NK-92 treated with Interleukin-12 subunit alpha and Interleukin-12 subunit beta, amount 100 ng/mL, for 24 hours (cell line): Measurements from ENCODE around the gene OXNAD1.

ENCODE experiments used
- DNase-seq: peaks from one replicate; lab custom pipeline; 2025; lab: John Stamatoyannopoulos, UW

Gene OXNAD1

DNA sequence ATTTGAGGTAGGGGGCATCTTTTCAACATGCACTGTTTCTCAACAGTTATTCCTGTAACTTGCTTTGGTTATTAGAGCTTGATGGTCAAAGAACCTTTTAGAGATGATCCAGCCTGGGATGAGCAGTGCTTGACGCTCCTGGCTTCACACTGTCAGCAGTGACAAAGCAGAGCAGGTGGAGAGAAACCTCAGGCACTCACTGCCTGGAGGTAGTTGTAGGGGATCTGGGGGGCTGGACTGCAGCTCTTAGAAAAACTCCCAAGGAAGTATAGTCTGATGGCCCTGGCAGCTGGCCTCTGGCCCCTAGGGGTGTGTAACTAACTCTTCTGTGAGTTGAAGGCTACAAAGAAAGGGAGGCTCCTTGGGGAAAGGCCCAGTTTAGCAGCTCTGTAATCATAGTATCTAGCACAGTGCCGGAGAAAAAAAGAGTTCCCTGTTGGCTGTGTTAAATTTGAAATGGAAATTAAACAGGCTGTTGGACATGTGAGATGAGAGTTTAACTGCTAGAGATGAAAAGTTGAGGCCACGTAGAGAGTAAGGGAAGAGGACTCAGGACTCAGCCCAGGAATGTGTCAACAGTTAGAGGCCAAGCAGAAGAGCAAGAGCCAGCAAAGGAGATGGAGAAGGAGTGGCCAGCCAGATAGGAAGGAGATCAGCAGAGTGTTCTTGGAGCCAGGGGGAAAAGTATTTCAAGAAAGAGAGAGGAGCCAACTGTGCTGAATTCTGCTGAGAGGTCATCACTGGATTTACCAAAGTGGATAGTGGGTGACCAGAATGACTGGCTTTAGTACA, 14.2 kb downstream of the OXNAD1 start:
- no peak for DNase-seq

DNA sequence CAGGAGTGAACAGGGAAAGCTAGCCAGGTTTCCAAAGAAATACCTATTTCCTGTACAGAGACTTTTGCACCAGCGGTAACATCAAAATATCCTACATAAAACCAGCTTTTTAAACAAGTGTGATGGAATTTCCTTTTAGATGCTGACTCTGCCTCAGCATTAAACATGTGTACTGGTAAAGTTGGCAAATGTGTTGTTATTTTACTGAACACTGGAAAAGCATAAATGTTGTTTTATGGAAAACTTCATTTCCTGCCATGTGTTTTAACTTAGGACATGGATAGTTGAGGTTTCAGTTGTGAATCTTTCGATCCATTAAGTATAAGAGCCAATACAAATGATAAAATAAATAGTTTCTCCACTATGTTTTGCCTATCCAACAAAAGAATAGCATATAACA, 15.7 kb downstream of the OXNAD1 start:
- no peak for DNase-seq

- no peak for DNase-seq
Measured at GRCh38 chr3:16284633-16285032, 19.6 kb downstream of the OXNAD1 start.

DNA sequence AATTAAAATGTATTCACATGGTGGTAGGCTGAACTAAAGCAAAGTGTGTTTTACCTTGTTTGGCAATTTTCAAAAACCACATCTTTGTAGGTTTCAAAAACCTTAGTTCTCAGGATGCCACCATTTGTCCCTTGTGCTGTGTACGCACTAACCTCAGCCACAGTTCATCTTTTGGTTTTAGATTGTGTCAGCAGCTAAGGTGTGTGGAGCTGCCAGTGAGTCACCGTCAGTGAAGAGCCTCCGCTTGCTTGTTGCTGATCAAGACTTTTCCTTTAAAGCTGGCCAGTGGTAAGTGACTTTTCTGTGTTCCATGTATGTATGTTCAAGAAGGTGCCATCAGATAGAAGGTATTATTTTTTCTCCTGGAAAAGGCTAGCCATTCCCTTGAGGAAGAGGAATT, 21.1 kb downstream of the OXNAD1 start:
- DNase-seq, result peak; percentile 42

DNA sequence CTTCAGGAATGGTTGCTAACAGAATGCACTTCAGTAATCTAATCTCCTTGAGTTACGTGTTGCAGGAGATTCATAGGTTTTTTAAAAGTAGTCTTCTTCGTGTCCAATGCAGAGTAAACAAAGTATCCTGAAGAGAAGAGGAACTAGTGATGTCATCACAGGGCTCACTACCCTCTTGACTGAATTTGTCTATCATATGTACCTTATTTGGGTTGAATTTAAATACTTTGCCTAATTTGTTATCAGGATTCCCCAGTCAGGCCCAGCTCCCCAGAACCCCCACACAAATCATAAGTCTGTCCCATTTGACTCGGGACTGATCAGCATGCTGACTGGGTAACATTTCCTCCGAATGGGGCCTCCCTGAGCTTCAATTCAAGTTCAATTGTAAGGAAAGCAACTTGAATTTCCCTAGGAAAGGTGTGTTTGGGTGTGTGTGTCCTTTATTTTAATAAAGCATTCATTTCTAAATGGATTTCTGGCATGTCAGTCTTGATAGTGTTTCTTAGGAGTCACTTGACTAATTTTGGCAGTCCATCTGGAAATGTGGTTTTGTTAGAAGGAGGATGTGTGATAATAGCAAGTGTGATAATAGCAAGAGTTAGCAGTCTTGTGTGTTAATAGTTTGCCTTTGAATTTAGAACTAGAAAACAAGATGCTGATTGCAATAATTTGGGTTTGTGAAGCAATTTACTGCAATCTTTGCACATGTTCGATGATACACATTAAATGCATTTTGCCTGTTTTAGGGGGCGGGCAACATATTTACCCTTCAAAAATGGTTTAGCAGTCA, 21.9 kb downstream of the OXNAD1 start:
- no peak for DNase-seq

GRCh38 chr3:16288664-16289063, 23.7 kb downstream of the OXNAD1 start:
- no peak for DNase-seq

DNA sequence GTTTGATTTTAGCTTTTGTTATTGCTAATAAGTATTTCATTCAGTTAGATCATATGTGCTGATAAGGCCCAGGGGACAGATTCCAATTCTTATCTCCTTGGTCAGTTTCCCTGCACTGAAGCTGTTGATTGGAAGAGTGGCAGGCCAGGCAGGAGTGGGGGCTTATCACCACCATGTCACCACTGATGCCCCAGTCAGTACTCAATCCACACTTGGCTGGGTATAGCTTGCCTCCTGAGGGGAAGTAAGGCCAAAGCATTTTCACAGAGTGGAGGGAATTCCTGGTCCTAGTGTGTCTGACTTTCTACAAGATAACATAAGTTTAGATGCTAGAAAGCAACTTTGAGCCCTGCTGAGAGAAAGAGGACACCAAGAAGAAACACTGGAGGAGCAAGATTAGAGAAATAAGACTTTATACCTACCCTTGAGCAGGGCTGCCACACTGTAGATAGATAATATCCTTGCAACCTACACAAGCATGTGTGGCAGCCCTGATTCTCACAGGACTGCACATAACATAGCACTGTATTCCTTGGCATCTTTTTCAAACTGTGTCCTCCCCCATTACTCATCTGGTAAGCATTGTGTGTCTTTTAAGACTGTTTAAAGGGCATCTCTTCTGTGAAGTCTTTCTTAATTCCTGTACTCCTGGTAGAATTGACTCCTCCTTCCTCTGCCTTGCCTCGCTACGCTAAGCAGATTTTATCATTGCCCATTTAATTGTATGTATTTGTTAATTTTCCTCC, 24.3 kb downstream of the OXNAD1 start:
- no peak for DNase-seq

GRCh38 chr3:16290007-16290826, 25.2 kb downstream of the OXNAD1 start:
- DNase-seq, result no peak

- DNase-seq, result no peak
Measured at GRCh38 chr3:16290827-16291196, 25.8 kb downstream of the OXNAD1 start.

GRCh38 chr3:16294844-16295243, 29.8 kb downstream of the OXNAD1 start:
- DNase-seq, result no peak

DNA sequence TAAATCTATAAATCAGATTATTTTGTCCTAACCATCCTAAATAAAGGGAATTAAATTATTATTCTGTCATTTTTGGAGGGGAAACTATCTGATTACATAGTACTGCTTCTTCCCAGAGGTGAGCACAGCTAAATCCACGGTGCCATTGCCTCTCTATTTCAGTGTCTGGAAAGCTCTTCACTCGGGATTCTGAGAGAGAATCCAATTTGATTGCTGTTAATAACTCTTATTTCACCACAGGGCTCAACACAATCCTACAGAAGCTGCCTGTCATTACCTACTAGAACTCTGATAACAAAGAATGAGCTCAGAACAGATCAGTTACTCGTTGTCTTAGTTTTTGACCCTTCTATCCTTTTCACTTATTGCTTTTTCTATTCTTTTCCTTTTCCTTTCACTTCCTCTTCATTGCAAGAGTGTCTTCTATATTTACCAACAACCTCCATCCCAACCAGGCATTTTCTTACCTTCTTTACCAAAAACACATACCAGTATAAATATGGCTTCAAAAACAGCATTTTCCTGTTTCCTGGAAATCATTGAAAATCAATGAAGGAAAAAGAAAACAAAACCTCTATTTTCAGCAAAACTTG, 30.4 kb downstream of the OXNAD1 start:
- no peak for DNase-seq

DNA sequence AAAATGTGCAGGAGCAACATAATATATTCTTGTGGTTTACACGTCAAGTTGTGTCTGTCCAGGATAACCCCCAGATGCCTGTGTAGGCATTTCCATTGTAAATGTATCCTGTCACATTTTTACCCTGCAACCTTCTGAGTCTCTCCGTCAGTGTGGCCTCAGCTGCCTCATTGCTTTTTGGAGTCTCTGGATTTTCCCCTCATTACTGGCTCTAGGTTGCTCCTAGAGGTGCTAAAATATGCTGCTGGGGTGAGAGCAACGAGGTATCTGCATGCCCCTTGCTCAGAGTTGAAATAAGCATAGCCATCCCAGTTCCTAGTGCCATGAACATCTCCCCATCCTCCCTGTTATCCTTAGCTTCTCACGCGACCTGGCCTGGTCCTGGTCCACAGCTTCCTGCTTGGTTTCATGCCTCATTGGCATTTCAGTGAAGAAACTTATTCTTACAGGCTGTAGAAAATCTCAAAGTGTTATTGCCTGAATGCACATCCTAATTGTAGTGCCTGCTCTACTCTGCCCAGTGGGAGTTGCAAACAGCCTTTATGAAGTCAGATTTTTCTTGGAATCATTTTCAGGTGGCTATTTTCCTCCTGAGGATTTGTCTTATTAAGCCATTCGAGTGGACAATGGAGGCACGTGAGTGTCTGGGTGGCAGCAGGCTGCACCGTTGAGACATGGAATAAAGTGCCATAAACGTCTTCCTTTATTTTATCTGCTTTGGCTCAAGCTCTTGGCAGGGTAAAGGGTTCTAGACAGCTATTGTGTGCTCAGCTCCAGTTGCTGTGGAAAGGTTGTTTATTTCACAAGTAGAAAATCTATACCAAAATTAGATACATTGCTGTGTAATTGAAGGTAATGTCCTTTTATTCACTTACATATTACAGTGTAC, 33.2 kb downstream of the OXNAD1 start:
- DNase-seq, result no peak

GRCh38 chr3:16298891-16299290, 33.9 kb downstream of the OXNAD1 start:
- no peak for DNase-seq

- no peak for DNase-seq
Measured at GRCh38 chr3:16299746-16300145, 34.7 kb downstream of the OXNAD1 start.

DNA sequence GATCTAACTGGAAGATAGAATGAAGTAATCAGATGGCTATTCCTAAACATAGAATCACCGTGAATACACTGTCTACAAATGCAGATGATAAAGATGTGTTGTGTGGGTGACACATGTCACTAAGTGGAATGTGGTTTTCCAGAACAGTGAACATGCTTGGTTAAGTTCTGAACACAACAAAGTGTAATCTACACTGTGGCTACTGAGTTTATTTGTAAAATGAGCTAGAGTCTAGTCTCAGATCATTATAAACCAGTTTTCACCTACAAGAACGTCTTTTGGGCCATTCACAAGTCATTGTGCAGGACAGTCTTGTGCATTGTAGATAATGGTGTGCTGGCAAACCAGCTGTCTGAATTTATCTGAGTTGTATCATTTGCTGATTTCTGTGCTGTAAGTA, 35.3 kb downstream of the OXNAD1 start:
- DNase-seq, result no peak

DNA sequence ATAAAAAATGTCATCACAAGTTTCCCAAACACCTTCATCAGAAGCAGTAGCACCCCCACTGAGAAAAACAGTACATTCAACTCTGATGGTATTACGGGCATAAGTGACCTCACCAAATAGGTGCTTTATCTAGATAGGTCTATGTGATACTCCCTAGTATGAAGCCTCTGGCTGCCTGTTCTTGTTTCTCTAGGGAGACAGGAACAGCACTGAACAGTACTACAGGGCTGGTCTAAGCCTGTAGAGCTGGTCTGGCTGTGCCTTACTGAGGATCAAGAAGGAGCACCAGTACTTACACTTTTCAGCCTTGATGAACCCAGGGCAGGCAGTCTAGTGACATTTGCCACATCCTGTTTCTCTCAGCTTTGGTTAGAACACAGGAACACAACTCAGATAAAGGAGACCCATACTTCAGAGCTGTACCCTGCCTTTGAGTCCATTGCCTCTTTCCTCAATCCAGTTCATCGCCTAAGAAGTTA, 35.9 kb downstream of the OXNAD1 start:
- peak; percentile 15 for DNase-seq

- DNase-seq, result no peak
Measured at GRCh38 chr3:16301507-16301906, 36.5 kb downstream of the OXNAD1 start.

DNA sequence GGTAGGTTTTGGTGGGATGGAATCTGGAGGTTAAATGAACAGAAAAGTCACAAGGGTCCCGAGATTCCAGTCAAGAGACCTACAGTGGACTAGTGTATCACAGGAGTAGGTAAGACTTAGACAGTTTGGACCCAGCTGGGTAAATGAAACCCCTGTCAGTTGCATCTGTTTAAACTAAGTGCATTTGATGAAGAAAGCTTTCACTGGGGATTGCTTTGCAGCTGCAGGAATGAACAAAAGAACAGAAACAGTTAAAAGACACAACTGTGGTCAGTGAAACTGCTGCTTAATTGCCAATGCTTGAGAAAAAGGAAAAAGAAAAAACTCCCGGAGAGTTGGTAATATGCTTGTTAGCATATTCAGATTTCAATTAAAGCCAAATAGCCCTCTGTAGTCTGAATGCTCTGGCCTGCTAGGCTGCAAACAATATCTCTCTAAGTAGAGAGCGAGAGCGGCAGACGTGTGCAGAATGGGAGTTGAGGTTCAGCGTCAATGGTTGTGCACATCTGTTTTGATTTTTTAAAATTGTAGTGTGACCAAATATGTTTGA, 37.1 kb downstream of the OXNAD1 start:
- no peak for DNase-seq

- DNase-seq, result no peak
Measured at GRCh38 chr3:16303037-16303575, 38.1 kb downstream of the OXNAD1 start.
